Astrocyte of the spinal cord (primary cell): ENCODE data around the gene PI16.
A peak's percentile ranks its signal among the peaks of the same experiment; 100 is the strongest.
"Not testable (repeated sequence)": the region's sequence is repeated elsewhere in the genome, so short reads cannot be mapped to it uniquely, and the experiment has no call there.

Source experiments
- DNase-seq: peaks from one replicate; pipeline ENCODE4 v3.0.0; 2011; ENCODE audit warnings: low read depth, low spot score
- H3K4me3 ChIP-seq: 2 replicates; pipeline ENCODE4 v1.5.1; 2011; ENCODE audit warnings: low read depth, mild to moderate bottlenecking, low read length, moderate library complexity
- in situ Hi-C: cut with HindIII; loops from 2 replicates; pipeline ENCODE4 v1.10.0; 2017; ENCODE audit warnings: low sequenced_read_pairs
- TF ChIP-seq, protein P1 (sequence below): IDR thresholded peaks from 2 replicates; pipeline ENCODE4 v1.5.1; 2012; ENCODE audit warnings: low read depth, mild to moderate bottlenecking, low read length, inconsistent platforms

The PI16 gene

DNA sequence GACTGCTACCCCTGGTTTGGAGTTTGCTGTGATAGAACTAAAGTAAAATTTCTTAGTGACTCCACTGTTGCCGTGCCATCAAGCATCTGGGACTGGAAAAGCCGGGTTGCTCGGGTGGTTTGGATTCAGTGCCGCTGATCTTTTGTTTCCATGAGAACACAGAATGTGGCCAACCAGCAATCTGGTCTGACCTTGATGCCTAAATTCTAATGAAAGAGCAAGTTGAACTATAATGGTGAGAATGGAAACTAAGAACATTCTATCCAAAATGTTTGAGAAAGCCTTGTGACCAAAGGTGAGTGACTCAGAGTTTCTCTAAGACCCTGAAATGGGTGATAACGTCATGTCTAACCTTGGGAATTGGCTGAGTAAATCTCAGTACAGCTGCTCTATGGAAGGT, 9.9 kb upstream of the PI16 start:
- in situ Hi-C loops: no loop called here
- DNase-seq: no peak
- TF ChIP-seq, protein P1, sequence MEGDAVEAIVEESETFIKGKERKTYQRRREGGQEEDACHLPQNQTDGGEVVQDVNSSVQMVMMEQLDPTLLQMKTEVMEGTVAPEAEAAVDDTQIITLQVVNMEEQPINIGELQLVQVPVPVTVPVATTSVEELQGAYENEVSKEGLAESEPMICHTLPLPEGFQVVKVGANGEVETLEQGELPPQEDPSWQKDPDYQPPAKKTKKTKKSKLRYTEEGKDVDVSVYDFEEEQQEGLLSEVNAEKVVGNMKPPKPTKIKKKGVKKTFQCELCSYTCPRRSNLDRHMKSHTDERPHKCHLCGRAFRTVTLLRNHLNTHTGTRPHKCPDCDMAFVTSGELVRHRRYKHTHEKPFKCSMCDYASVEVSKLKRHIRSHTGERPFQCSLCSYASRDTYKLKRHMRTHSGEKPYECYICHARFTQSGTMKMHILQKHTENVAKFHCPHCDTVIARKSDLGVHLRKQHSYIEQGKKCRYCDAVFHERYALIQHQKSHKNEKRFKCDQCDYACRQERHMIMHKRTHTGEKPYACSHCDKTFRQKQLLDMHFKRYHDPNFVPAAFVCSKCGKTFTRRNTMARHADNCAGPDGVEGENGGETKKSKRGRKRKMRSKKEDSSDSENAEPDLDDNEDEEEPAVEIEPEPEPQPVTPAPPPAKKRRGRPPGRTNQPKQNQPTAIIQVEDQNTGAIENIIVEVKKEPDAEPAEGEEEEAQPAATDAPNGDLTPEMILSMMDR: no peak
- H3K4me3 ChIP-seq: no peak overlapping the region

DNA sequence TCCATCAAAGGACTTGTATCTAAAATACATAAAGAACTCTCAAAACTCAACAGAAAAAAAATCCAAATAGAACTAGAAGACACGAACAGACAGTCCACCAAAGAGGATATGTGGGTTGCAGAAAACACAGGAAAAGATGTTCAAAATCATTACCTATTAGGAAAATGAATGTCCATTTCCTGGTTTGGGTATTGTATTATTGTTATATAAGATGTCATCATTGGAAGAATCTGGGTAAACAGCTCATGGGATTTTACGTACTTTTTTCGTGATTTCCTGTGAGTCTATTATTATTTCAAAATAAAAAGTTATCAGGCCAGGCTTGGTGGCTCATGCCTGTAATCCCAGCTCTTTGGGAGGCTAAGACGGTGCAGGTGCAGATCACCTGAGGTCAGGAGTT, 9.2 kb upstream of the PI16 start:
- in situ Hi-C loops: no loop called here
- H3K4me3 ChIP-seq: no peak overlapping the region
- DNase-seq: no peak
- TF ChIP-seq, protein P1: no peak

DNA sequence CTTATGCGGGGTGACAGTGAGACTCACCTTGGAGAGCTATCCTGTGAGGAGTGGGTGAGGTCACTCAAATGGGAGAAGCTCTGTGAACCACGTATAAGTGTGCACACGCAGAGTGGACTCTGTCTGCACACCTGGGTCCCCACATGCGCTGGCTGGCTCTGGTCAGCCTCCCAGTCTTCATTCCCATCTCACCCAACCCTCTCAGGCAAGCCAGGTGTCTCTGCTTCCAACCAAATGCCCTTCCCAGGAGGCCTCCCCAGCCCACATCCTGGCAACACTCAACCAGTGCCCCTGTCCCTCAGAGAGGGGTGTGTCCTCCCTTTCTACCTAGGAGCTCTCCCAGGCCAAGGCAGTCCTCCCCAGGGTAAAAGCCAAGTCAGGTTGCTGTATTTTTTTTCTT, 8.0 kb upstream of the PI16 start:
- H3K4me3 ChIP-seq: no peak overlapping the region
- no peak for DNase-seq
- TF ChIP-seq, protein P1: no peak
- in situ Hi-C loops: no loop called here

DNA sequence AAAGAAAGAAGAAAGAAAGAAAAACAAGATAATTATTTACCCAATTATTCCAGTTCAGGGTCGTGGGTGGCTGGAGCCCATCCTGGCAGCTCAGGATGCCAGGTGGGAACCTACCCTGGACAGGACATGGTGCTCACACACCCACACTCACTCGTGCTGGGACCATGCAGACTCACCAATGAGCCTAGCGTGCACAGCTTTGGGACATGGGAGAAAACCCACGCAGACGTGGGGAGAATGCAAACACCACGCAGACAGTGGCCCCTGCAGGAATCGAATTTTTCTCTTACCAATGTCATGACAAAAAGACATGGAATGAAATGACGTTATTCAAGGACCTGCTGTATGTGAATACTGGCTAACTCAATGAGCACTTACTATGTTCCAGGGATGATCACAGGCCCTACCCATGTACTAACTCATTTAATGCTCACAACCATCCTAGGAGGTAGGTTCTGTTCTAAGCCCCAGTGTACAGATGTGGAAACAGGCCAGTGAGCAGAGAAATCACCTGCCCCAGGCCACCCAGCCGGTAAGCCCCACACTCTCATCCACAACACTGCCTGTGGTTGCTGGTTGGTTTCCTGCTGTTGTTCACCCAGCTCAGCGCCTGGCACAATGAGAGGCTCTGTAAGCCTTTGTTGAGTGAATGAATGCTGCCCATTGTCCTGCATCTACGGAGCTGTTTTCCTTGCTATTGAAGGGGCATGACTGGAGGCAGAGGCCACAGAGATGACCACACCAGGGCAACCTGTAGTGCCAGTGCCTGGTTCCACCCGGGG, 6.8 kb upstream of the PI16 start:
- TF ChIP-seq, protein P1: no peak
- in situ Hi-C loops: no loop called here
- no peak overlapping the region for H3K4me3 ChIP-seq
- no peak for DNase-seq

DNA sequence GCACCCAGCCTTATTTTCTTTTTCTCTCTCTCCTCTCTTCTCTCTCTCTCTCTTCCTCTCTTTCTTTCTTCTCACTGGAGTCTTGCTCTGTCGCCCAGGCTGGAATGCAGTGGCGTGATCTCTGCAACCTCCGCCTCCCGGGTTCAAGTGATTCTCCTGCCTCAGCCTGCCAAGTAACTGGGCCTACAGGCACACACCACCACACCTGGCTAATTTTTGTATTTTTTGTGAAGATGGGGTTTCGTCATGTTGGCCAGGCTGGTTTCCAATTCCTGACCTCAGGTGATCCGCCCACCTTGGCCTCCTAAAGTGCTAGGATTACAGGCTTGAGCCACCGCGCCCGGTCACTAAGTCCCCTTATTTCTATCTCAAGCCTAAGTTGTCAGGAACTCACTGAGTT, 5.5 kb upstream of the PI16 start:
- DNase-seq, in situ Hi-C loops, H3K4me3 ChIP-seq: not testable (repeated sequence)

DNA sequence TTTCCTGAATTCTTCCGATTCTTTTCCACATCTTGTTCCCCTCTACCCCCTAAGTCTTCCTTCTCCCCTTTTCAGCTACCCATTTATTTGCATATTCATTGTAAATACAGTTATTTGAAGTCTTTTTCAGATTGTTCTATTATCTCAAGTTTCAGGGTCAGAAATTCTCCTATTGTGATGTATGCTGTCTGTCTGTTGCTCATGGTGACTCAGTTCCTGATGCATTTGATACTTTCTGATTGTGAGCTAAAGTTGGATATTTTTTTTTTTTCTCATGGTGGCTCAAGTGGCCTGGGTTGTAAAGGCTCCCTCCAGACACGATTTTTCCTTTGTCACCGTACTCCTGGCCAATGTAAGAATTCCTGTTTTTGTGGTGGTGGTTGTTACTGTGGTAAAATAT, 4.9 kb upstream of the PI16 start:
- in situ Hi-C loops: no loop called here
- TF ChIP-seq, protein P1: no peak
- peak; percentile 53 for DNase-seq
- H3K4me3 ChIP-seq: no peak overlapping the region

DNA sequence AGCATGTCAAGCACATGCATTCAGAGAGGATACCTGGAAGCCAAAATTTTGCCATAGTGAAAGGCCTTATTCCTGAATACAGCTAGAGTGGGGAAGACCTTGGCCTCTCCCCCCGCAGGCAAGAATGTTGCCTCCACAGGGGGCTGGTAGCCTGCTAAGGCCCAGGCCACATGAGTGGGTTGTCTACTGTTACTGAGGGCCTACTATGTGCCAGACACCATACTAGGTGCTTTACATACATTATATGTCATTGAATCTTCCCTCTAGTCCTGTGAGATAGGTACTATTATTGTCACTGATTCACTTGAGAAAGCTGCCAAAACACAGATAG, 642 bp upstream of the PI16 start:
- TF ChIP-seq, protein P1: no peak
- no peak overlapping the region for H3K4me3 ChIP-seq
- in situ Hi-C loops: no loop called here
- no peak for DNase-seq
